Gastroesophageal sphincter (tissue), 3 donors: ENCODE results near the gene PTGES.

Source experiments
- POLR2A ChIP-seq, 2 donors: fragments of 450-650 bp; IDR thresholded peaks; one replicate each; pipeline ENCODE4 v1.6.1; 2017; ENCODE audit warnings: antibody characterized with exemption in 2 of 2, mild to moderate bottlenecking in 2 of 2, moderate library complexity in 1 of 2
- POLR2AphosphoS5 ChIP-seq: sonication (generic); formaldehyde crosslinking; IDR thresholded peaks from one replicate; pipeline ENCODE4 v1.6.1; 2017; ENCODE audit warnings: antibody characterized with exemption
- TF ChIP-seq, protein P1 (sequence below), 4 experiments: fragments of 200-600 bp in 2 of 4; fragments of 450-650 bp in 2 of 4; sonication (generic) in 1 of 4; IDR thresholded peaks; one replicate each; pipeline ENCODE4 v1.5.1; 2017 to 2019; ENCODE audit warnings: antibody characterized with exemption in 4 of 4, mild to moderate bottlenecking in 2 of 4, moderate library complexity in 2 of 4

- no peak for TF ChIP-seq POLR2A (IDR thresholded peaks at IDR 0.05)
- TF ChIP-seq, protein P1, sequence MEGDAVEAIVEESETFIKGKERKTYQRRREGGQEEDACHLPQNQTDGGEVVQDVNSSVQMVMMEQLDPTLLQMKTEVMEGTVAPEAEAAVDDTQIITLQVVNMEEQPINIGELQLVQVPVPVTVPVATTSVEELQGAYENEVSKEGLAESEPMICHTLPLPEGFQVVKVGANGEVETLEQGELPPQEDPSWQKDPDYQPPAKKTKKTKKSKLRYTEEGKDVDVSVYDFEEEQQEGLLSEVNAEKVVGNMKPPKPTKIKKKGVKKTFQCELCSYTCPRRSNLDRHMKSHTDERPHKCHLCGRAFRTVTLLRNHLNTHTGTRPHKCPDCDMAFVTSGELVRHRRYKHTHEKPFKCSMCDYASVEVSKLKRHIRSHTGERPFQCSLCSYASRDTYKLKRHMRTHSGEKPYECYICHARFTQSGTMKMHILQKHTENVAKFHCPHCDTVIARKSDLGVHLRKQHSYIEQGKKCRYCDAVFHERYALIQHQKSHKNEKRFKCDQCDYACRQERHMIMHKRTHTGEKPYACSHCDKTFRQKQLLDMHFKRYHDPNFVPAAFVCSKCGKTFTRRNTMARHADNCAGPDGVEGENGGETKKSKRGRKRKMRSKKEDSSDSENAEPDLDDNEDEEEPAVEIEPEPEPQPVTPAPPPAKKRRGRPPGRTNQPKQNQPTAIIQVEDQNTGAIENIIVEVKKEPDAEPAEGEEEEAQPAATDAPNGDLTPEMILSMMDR (IDR thresholded peaks at IDR 0.05) = no peak
- no peak for TF ChIP-seq POLR2AphosphoS5
Observed at GRCh38 chr9:129779560-129780190, 26.8 kb upstream of the PTGES start.
